ENCODE results near the gene STPG1.

GRCh38 chr1:24349891-24350290 lies 63.7 kb downstream of the STPG1 start:
- no peak for TF ChIP-seq CTCF (conservative IDR thresholded peaks at IDR 0.05)
- no peak for TF ChIP-seq ZFX (IDR thresholded peaks at IDR 0.05)

Measured in C4-2B (cell line).